ENCODE data around the gene OR2AP1. TPM values are rescaled to one million over a fixed set of nuclear protein-coding genes. Genes with fewer than 3 reads are reported as not detected.
A peak's percentile ranks its signal among the peaks of the same experiment; 100 is the strongest.
"Not testable (repeated sequence)": the region's sequence is repeated elsewhere in the genome, so short reads cannot be mapped to it uniquely, and the experiment has no call there.

OR2AP1 gene
- not detected for total RNA-seq
- long read RNA-seq, result 0 reads

DNA sequence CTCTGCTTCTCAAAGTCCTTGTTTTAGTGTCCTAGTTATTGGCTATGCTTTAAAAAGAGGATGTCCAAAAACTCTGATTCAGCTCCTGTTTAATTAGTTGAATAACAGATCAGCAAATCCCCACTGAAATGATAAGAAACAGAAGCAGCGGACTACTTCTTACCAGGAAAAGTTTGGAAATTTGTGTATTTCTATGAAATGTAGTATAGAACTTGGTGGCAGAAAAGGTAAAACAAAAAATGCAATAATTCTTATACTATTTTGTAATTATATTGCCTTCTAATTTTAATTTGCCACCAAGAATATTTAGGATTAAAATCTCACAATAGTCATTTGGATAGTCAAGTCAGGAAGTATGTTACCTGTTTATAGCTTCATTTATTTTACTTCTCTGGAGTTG, at the start of gene OR2AP1:
Gene OR2AP1, plus strand, starts transcription at position 301 of the 400 bp plus-strand sequence. CDS start 1,947 bp downstream, outside the sequence.
- ATAC-seq (no peak), DNase-seq (no peak)
- intact Hi-C loops (cut with DNase I, micrococcal nuclease), result no loop called here

DNA sequence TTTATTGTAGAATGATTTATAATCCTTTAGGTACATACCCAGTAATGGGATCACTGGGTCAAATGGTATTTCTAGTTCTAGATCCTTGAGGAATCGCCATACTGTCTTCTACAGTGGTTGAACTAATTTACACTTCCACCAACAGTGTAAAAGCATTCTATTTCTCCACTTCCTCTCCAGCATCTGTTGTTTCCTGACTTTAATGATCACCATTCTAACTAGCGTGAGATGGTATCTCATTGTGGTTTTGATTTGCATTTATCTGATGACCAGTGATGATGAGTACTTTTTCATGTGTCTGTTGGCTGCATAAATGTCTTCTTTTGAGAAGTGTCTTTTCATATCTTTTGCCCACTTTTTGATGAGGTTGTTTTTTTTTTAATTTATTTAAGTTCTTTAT, 24.0 kb upstream of the OR2AP1 start:
- ATAC-seq; DNase-seq; intact Hi-C loops (cut with DNase I, micrococcal nuclease): not testable (repeated sequence)

DNA sequence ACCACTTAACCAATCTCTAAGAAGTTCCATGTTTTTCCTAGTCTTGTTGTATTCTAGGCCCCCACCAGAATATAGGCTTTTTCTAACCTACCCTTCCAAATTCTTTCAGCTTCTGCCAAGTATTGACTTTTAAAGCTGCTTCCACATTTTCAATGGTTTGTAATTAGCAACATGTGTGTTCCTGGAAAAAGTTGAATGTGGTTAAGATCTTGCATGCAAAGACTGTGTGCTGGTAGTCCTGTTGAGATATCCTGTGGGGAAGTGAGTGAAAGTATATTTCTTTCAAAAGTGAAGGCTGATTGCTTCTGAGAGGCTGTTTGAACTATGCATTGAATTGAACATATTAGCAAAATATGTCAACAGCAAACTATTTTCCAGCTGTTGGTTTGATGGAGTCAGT, 23.5 kb upstream of the OR2AP1 start:
- intact Hi-C loops (cut with DNase I, micrococcal nuclease), result no loop called here

DNA sequence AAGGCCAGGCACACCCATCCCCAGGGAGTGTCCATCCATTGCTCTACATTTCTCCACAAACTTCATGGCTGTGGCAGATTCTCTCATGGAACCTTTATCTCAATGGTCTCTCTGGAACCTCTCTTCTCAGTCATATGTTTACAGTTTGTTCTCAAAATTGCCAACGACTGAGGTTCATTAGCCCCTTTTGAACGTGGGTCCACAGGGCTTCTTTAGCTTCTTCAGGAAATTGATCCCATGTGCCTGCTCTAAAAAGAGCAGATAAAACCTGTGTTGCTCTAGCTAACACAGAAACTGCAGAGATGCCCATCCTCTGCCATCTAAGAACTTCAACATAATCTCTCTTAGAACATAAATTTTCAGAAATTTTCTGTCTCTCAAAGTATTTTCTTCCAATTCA, 23.0 kb upstream of the OR2AP1 start, which contains the start of gene OR6C4:
Gene OR6C4, plus strand, starts transcription at position 301 of the 400 bp plus-strand sequence. CDS start 1,625 bp downstream, outside the sequence.
- ATAC-seq (no peak), DNase-seq (no peak)
- intact Hi-C loops (cut with DNase I, micrococcal nuclease), result no loop called here

More for the DNA sequence above, 23.5 kb upstream of the OR2AP1 start:
- DNase-seq (no peak), ATAC-seq (no peak)

DNA sequence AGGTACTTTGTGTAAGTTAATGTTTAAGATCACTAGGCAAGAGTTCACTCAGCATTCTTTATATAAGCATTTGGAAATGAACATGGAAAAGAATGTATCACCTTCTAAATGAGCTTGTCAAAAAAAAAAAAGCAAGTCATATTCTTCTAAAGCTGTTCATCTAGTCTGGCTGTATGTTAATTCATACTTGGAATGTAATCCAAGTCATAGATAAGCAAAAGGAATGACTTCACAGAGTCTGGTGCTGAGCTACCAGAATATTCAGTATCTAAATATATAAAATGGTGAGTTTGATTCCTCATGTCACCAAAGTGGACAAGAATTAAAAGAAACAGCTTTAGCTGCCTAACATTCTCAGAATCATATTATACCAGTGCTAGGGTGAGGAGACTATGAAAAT, 18.0 kb upstream of the OR2AP1 start:
- DNase-seq, result no peak
- intact Hi-C loops (cut with DNase I, micrococcal nuclease), result no loop called here
- ATAC-seq, result no peak

DNA sequence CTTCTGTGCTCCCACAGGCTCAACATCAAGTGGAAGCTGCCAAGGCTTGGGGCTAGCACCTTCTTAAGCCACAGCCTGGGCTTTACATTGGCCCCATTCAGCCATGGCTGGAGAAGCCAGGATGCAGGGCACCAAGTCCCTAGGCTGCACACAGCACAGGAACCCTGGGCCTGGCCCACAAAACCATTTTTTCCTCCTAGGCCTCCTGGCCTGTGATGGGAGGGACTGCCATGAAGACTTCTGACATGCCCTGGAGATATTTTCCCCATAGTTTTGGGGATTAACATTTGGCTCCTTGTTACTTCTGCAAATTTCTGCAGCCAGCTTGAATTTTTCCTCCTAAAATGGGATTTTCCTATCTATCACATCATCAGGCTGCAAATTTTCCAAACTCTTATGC, 2.2 kb upstream of the OR2AP1 start:
- ATAC-seq; DNase-seq; intact Hi-C loops (cut with DNase I, micrococcal nuclease): not testable (repeated sequence)

DNA sequence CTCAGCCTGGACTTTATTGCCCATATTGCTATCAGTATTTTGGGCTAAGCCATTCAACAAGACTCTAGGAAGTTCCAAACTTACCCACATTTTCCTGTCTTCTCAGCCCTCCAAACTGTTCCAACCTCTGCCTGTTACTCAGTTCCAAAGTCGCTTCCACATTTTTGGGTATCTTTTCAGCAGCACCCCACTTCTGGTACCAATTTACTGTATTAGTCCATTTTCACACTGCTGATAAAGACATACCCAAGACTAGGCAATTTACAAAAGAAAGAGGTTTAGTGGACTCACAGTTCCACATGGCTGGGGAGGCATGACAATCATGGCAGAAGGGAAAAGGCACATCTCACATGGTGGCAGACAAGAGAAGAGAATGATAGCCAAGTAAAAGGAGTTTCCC, 1.6 kb upstream of the OR2AP1 start:
- ATAC-seq, result not testable (repeated sequence)

DNA sequence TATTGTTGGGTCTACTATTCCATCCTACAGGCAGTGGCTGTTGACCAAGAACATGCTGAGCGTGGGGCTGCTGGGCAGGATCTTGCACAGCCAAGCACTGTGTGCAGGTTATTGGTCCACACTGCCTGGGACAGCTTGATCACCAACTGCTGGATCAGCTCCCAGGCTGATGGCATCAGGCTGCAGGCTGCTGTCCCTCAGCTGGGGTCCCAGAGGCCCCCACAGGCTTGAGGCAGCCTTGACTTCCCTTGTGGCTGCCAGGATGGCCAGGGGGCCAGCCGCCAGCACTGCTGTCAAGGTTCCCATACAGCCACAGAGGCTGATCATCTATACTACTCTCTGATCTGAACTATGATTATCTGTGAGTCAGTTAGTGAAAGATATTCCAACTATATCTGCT, 9.8 kb downstream of the OR2AP1 start:
- ATAC-seq (no peak), DNase-seq (no peak)
- intact Hi-C loops (cut with DNase I, micrococcal nuclease), result no loop called here

More for the DNA sequence above, 1.6 kb upstream of the OR2AP1 start:
- intact Hi-C loops (cut with DNase I, micrococcal nuclease); DNase-seq: not testable (repeated sequence)

DNA sequence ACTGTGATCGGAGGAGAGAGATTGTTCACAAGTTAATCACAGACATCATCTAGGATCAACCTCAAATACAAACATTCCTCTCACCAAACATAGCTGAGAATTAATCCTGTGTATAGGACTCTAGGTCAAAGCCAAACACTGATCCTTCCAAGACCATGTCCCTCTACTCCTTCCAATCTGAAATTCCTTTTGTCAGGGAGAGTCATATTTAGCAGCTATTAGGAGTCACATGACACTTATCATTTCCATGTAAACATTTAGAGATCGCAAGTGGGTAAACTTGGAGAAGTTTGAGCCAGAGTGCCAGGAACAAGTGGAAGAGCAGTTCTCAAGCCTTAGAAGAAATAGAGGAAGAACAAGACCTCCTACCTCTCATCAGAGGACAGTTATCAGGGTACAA, 13.5 kb downstream of the OR2AP1 start:
- DNase-seq (no peak), ATAC-seq (no peak)
- intact Hi-C loops (cut with DNase I, micrococcal nuclease), result no loop called here

DNA sequence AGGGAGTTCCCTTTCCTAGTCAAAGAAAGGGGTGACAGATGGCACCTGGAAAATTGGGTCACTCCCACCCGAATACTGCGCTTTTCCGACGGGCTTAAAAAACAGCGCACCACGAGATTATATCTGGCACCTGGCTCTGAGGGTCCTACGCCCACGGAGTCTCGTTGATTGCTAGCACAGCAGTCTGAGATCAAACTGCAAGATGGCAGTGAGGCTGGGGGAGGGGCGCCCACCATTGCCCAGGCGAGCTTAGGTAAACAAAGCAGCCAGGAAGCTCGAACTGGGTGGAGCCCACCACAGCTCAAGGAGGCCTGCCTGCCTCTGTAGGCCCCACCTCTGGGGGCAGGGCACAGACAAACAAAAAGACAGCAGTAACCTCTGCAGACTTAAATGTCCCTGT, 17.9 kb downstream of the OR2AP1 start:
- intact Hi-C loops (cut with DNase I, micrococcal nuclease); ATAC-seq: not testable (repeated sequence)

DNA sequence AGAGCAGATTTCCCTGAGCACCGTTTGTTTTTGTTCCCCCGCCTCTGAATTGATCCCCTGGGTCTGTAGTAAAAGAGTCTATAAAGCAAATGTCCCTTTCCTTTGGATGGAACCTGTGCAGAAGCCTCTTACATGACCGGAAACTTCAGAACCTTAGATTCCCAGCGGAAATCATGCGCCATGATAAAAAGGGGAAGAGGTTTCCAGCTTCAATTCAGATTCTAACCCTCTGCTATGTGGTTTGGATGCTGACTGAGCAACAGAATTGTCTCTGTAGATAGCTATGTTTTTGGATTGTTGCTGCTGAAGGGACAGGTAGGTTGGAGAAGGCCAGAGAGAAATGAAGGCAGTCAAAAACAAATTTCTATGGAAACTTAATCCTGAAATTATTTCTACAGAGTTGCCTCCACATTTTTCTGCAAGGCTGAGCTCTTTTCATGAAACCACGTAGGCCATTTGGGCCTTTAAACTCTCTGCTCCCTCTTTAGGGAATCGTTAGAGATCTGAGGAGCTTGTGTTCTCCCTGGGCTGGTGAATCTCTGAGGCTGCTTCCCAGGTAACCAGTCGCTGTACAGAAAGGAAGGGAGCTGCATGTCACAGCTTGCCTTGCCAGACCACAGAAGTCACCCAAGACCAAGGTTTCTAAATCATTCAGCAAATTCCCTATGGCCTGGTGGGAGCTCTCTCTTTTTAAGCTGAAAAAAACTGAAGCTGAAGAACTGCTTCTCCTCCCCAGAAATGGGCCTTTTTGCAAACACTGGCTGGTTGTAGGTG, 35.7 kb downstream of the OR2AP1 start:
- ATAC-seq, result no peak
- intact Hi-C loops (cut with DNase I, micrococcal nuclease), result no loop called here
- no peak for DNase-seq

More for the DNA sequence above, 17.9 kb downstream of the OR2AP1 start:
- not testable (repeated sequence) for DNase-seq

DNA sequence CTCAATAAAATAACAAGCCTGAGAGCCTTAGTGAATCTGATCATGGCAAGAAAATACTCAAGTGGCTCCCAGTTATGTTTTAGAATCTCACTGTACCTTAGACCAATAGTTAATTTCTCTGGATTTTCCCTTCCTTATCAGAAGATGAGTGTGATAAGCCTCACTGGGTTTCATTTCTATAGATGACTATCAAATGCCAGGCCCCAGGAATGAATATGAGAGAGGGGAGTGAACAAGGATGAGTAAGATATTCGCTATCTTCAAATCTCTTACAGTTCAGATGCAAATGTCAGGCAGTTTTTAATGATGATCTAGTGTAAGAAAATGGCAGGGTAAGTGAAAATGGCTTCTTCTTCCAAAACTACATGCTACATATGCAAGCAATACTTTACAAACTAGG, 38.3 kb downstream of the OR2AP1 start:
- no peak for ATAC-seq
- DNase-seq, result no peak
- intact Hi-C loops (cut with DNase I, micrococcal nuclease), result loop anchor here in 1 of 2 donors (10.0 kb wide), 1 partner anchor 416 kb away; no protein-coding TSS in a partner anchor

DNA sequence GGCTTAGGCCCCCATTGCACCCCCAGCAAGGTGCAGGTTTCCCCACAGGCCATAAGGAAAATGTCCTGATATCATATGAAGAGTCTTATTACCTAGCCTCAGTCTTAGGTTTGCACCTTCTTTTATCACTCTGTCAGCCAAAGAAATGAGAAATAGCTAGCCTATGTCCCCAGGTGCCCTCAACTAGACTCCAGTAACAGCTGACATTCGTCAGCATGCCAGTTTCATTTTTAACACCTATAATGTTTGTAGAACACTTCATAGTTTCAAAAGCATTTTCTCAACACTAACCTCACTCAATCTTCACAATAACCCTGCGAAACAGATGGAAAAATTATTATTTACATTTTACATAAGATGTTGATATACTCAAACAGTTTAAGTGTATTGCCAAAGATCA, 40.4 kb downstream of the OR2AP1 start:
- no peak for DNase-seq
- ATAC-seq, result no peak
- intact Hi-C loops (cut with DNase I, micrococcal nuclease), result loop anchor here in 1 of 2 donors (10.0 kb wide), 1 partner anchor 418 kb away; no protein-coding TSS in a partner anchor

DNA sequence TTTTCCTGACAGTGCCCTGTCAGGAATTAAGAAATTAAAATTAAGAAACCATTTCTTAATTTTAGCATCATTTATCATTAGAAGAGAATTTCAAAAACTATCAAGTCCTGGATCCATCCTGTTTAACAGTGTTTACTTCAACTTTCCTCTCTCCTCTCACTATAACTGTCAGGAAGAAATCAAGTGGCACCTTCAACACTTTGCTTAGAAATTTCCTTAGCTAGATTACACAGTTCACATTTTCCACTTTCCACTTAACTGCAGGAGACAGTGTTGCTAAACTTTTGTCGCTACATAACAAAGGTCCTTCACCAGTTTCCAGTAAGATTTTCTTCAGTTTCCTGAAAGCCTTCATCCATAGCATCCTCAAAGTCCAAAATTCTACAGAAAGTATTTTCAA, 42.5 kb downstream of the OR2AP1 start:
- ATAC-seq (no peak), DNase-seq (no peak)
- intact Hi-C loops (cut with DNase I, micrococcal nuclease), result loop anchor here (5.0 to 10.0 kb wide), 2 partner anchors 420 to 427 kb away; no protein-coding TSS in a partner anchor

DNA sequence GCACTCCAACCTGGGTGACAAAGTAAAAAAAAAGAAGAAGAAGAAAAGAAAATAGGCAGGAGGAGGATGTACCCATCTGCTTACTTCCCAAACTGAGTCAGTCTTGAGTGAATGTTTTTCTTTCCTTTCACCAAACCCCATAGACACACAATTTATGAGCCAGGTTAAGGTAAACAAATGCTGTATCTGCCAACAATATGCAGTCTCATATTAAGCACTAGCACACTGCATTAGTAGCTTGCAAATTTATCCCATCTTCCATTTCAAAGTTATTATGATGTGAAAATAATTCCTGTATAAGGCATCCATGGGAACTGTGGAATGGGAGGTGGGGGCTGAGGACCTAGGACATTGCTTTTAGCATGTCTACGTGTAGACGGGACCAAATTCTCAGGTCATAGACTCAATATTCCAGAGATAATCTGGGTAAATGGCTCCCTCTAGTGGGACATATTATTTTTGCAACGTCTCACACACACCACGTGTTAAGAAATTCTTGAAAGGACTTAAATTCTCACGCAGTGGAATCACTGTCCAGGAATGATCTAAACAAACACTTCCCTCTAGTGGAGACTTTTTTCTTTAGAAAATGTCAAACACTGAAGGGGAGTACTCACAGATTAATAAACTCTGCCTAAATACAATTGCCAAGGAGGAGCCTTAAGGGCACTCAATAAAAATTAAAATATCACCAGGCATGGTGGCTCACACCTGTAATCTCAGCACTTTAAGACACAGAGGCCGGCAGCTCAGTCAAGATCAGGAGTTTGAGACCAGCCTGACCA, 47.3 kb downstream of the OR2AP1 start:
- intact Hi-C loops (cut with DNase I, micrococcal nuclease), result loop anchor here (5.0 to 10.0 kb wide), 2 partner anchors 425 to 432 kb away; no protein-coding TSS in a partner anchor
- peak; percentile 94 for ATAC-seq

DNA sequence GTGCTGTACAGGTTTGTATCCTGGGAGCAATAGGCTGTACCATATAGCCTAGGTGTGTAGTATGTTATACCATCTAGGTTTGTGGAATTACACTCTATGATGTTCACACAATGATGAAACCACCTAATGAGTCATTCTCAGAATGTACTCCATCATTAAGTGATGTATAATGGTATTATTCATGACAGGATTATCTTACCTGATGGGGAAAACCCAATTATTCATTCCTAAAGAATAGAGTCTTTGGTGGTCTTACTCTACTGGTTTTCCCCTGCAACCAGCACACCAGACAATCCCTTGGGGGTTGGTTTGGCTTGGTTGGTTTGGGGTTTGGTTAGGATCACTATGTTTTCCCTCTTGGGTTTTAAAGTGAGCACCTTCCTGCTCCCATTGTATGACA, 51.8 kb downstream of the OR2AP1 start:
- ATAC-seq (no peak), DNase-seq (no peak)
- intact Hi-C loops (cut with DNase I, micrococcal nuclease), result no loop called here

More for the DNA sequence above, 47.3 kb downstream of the OR2AP1 start:
- no peak for DNase-seq
